ENCODE data around the gene URB1.
"Not testable (repeated sequence)": the region's sequence is repeated elsewhere in the genome, so short reads cannot be mapped to it uniquely, and the experiment has no call there.

URB1 gene

GRCh38 chr21:32370998-32371766 is 21.6 kb downstream of the URB1 start:
- no peak for DNase-seq

- not testable (repeated sequence) for DNase-seq
These were observed 23.9 kb downstream of the URB1 start for GRCh38 chr21:32368961-32369360.

- DNase-seq: no peak
These were observed 24.4 kb downstream of the URB1 start for GRCh38 chr21:32368386-32368785.

- no peak for DNase-seq
These were observed 25.7 kb downstream of the URB1 start for GRCh38 chr21:32367158-32367557.

- no peak for DNase-seq
These were observed 26.6 kb downstream of the URB1 start for GRCh38 chr21:32366191-32366590.

GRCh38 chr21:32364796-32365195 is 28.0 kb downstream of the URB1 start:
- DNase-seq: no peak

GRCh38 chr21:32364387-32364786 is 28.4 kb downstream of the URB1 start:
- DNase-seq: no peak

- peak in 2 of 3 experiments; percentile 13 to 66 for DNase-seq
These were observed 32.3 kb downstream of the URB1 start for GRCh38 chr21:32360401-32360975.

- DNase-seq: peak in 1 of 3 experiments; percentile 5
These were observed 33.0 kb downstream of the URB1 start for GRCh38 chr21:32359719-32360260.

- no peak for DNase-seq
These were observed 35.9 kb downstream of the URB1 start for GRCh38 chr21:32356874-32357395.

GRCh38 chr21:32353002-32353711 is 39.7 kb downstream of the URB1 start:
- no peak for DNase-seq

GRCh38 chr21:32352526-32352925 is 40.3 kb downstream of the URB1 start:
- no peak for DNase-seq

GRCh38 chr21:32351428-32351827 is 41.4 kb downstream of the URB1 start:
- no peak for DNase-seq

- no peak for DNase-seq
These were observed 41.8 kb downstream of the URB1 start for GRCh38 chr21:32350981-32351380.

- DNase-seq: no peak
These were observed 42.4 kb downstream of the URB1 start for GRCh38 chr21:32350211-32350980.

GRCh38 chr21:32349333-32349944 is 43.4 kb downstream of the URB1 start:
- no peak for DNase-seq

- peak in 1 of 3 experiments; percentile 40 for DNase-seq
These were observed 44.0 kb downstream of the URB1 start for GRCh38 chr21:32348604-32349332.

- DNase-seq: no peak
These were observed 44.8 kb downstream of the URB1 start for GRCh38 chr21:32347977-32348376.

- DNase-seq: no peak
These were observed 45.5 kb downstream of the URB1 start for GRCh38 chr21:32347351-32347750.

- no peak for DNase-seq
These were observed 45.9 kb downstream of the URB1 start for GRCh38 chr21:32346951-32347350.
